ENCODE data around the gene MLST8. TPM values are rescaled to one million over a fixed set of nuclear protein-coding genes. Genes with fewer than 3 reads are reported as not detected.
"Not testable (repeated sequence)": the region's sequence is repeated elsewhere in the genome, so short reads cannot be mapped to it uniquely, and the experiment has no call there.

MLST8 gene
- total RNA-seq, 1 donor from 2014 or later = 31.2 TPM

DNA sequence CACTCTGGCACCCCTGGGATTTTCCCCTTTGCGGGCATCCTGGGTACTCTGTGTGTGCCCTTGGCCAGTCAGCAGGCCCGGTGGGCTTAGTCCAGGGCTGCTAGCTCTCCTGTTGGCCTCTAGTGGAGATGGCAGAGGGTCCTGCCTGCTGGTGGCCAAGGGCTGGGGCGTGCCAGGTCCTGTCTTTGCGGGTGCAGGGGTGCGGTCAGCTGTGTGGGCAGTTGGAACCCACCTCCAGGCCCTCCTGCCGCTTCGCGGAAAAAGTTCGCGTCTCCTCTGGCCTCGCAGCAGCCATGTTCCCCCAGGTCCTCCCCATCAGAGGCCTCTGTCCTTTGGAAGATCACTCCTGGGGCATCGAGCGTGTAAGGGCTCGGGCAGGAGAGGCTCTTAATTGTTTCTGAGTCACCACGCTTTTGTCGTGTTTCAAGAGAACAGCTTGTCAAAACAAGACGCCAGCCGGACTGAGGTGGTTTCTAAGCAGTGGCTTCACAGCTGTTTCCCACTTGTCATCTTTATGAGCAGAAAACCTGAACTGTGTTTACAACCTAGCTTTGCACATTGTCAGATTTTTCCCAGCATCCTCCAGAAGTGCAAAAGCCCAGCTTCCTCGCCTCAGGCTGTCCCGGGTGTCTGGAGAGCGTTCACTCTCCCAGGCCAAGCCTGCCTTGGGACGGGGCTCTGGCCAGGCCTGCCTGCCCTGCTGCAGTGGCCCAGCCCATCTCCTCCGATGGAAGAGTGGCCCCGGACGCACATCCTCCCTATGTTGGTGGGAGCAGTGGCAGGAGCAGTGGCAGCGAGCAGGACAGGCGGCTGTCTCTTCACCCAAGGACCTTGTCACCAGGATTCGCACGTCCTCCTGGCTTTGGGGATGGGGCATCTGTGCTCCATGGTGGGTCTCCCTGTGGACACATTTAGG is 26.0 kb downstream of the MLST8 start:
- DNase-seq (ENCODE audit: low spot score) = no peak

DNA sequence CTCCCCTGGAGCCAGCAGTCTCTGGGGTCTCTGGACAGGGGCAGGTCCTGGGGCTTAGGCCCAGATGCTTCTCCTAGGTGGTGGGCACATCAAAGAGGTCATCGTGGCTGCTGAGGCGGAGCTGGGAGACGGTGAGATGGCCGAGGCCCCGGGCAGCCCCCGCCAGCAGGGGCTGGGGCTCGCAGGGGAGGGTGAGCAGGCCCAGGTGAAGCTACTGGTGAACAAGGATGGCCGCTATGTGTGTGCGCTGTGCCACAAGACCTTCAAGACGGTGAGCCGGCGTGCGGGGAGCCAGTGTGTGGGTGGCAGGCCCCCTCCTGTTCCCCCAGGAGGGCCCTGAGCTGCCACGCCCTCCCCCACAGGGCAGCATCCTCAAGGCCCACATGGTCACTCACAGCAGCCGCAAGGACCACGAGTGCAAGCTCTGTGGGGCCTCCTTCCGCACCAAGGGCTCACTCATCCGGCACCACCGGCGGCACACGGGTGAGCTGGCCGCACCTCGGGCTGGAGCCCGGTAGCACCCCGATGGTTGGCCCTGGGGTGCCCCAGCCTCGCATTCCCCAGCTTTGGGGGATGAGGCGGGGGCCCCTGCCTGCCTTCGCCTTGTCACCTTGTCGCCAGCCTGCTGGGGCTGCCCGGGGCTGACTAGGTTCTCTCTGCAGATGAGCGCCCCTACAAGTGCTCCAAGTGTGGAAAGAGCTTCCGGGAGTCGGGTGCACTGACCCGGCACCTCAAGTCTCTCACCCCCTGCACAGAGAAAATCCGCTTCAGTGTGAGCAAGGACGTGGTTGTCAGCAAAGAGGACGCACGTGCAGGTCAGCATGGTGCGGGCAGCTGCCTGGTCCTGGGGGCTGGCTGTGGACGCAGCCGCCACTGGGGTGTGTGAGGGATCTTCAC is 27.1 kb downstream of the MLST8 start:
- no peak for DNase-seq (ENCODE audit: low spot score)

DNA sequence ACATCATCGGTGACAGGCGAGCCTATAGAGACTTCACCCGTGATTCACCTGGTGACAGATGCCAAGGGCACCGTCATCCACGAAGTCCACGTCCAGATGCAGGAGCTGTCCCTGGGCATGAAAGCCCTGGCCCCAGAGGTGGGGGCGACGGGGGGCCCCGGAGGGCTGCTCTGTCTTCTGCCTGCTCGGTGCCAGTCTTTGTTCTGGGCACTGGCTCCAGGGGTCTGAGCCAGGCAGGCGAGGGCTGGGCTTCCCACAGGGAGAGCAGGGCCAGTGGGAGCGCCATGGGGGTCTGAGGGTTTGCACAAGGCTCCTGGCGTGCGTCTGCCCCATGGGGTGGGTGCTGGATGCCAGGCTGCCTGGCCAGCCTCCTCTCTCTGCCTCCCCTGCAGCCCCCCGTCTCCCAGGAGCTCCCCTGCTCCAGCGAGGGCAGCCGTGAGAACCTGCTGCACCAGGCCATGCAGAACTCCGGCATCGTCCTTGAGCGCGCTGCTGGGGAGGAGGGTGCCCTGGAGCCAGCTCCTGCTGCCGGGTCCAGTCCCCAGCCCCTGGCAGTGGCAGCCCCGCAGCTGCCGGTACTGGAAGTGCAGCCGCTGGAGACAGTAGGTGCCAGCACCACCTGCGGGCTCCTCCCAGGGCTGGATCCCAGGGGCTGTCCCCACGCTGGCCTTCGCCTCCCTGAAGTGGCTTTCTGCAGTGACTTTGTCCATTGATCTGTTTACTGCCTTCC is 28.0 kb downstream of the MLST8 start:
- DNase-seq (ENCODE audit: low spot score) = no peak

DNA sequence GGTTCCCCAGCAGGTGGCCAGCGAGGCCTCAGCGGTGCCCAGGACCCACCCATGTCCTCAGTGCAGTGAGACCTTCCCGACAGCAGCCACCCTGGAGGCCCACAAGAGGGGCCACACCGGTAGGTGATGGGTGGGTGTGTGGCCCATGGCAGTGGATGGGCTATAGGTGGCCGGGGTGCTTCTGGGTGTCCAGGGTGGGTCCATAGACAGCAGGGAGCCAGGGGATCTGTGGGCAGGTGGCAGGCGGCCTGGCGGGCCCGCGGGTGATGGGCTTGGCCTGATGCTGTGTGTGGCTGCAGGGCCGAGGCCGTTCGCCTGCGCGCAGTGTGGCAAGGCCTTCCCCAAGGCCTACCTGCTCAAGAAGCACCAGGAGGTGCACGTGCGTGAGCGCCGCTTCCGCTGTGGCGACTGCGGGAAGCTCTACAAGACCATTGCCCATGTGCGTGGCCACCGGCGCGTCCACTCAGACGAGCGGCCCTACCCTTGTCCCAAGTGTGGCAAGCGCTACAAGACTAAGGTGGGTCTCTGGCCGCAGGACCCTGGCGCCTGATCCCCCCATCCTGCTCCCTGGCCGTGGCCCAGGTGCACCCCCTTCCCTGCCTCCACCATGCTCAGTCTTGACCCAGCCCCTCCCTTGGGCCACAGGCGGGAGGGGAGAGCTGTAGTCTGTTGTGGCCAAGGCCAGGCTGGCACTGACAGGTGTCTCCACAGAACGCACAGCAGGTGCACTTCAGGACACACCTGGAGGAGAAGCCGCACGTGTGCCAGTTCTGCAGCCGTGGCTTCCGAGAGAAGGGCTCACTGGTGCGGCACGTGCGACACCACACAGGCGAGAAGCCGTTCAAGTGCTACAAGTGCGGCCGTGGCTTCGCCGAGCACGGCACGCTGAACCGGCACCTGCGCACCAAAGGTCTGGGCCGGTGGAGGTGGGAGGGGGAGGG is 28.9 kb downstream of the MLST8 start:
- DNase-seq (ENCODE audit: low spot score) = no peak

DNA sequence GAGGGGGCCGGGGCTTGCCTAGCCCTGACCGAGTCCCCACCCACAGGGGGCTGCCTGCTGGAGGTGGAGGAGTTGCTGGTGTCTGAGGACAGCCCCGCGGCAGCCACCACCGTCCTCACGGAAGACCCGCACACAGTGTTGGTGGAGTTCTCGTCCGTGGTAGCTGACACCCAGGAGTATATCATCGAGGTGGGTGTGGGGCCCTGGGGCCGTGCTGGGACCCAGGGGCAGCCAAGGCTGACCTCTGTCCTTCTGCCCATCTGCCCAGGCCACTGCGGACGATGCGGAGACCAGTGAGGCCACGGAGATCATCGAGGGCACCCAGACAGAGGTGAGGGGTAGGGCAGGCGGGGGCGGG is 29.5 kb downstream of the MLST8 start:
- DNase-seq (ENCODE audit: low spot score) = no peak

DNA sequence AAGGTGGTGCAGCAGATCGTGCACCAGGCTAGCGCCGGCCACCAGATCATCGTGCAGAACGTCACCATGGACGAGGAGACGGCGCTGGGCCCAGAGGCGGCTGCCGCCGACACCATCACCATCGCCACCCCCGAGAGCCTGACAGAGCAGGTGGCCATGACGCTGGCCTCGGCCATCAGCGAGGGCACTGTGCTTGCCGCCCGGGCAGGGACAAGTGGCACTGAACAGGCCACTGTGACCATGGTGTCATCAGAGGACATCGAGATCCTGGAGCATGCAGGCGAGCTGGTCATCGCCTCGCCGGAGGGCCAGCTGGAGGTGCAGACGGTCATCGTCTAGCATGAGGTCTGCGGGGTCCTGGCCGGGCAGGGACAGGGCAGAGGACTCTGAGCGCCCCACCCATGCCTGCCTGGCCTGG is 30.0 kb downstream of the MLST8 start:
- no peak for DNase-seq (ENCODE audit: low spot score)

DNA sequence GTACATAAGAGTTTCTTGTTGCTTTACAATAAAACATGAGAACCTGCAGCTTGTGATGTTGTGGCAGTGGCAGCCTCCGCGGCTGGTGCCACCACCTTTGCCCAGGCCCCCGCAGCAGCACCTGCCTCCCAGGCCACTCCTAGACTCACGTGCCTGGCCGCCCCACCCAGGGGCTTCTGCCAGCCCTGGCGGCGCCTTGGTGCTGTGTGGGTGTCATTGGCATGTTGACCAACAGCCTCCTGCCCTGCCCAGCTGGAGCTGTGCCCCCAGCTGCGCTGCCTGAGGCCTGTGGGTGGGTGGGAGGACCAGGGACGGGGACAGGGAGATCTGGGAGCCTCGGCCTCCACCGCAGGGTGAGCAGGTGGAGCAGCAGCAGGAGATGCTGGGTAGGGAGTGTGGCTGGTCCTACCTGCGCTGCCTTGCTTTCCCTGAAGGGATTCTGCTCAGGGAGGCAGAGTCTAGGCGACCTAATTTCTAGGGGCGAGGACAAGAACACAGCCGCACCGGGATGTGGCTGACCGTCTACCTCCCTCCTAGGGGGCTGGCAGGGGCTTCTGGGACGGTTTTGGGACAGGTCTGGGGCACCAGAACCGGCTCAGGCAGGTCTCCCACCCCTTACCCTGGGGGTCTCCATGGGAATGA is 30.6 kb downstream of the MLST8 start:
- no peak for DNase-seq (ENCODE audit: low spot score)

DNA sequence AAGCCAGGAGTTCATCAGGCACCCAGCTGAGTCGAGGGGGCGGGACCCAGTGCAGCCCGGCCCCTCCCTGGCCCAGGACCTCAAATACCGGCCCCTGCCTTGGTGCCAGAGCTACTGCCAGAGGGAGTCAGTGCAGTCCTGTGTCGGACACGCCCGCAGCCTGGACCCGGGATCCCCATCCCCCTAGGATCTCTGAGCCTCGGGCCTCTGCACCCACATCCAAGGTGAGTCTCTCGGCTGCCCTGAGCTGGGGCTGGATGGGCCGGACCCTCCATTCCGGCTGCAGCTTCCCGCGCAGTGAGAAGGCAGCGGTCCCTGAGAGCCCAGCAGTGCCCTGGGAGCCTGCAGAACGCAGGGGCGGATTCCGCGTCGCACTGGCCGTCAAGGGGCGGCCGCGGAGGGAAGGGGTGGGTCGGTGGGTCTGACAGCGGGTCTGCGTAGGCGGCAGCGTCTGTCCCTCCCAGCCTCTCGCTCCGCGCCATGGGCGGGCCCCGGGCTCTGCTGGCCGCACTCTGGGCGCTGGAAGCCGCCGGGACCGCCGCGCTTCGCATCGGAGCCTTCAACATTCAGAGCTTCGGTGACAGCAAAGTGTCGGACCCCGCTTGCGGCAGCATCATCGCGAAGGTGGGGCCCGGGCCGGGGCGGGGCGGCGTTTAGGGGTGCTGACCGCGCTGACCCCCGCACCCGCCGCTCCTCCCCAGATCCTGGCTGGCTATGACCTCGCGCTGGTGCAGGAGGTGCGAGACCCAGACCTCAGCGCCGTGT is 31.3 kb downstream of the MLST8 start, which contains the start of gene DNASE1L2:
Gene DNASE1L2, plus strand, starts transcription at position 108 of the 765 bp plus-strand sequence. Its CDS starts 373 bp downstream, at position 481.
- DNase-seq (ENCODE audit: low spot score) = no peak

DNA sequence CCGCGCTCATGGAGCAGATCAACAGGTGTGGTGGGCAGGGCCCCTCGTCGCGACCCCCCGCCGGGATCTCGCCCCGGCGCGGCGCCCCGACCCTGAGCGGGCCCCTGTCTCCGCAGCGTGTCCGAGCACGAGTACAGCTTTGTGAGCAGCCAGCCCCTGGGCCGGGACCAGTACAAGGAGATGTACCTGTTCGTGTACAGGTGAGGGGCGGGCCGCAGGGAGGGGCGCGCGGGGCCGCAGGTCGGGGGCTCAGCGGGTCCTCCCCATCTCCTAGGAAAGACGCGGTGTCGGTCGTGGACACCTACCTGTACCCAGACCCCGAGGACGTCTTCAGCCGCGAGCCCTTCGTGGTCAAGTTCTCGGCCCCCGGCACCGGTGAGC is 31.8 kb downstream of the MLST8 start:
- DNase-seq (ENCODE audit: low spot score) = no peak

DNA sequence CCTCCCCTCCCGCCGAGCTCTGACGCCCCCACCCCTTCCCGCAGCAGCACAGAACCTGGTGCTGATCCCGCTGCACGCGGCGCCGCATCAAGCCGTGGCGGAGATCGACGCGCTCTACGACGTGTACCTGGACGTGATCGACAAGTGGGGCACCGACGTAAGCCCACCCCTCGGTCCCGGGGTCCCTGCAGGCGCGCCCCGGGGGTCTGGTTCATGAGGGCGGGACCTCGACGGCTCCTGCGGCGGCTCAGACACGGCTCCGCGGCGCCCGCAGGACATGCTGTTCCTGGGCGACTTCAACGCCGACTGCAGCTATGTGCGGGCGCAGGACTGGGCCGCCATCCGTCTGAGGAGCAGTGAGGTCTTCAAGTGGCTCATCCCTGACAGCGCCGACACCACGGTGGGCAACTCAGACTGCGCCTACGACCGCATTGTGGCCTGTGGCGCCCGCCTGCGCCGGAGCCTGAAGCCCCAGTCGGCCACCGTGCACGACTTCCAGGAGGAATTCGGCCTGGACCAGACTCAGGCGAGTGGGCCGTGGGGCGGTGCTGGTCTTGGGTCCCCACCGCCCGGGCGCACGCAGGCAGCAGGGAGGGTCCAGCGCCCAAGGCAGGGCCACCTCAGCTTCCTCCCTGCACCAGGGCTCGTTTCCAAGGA is 32.4 kb downstream of the MLST8 start:
- no peak for DNase-seq (ENCODE audit: low spot score)

DNA sequence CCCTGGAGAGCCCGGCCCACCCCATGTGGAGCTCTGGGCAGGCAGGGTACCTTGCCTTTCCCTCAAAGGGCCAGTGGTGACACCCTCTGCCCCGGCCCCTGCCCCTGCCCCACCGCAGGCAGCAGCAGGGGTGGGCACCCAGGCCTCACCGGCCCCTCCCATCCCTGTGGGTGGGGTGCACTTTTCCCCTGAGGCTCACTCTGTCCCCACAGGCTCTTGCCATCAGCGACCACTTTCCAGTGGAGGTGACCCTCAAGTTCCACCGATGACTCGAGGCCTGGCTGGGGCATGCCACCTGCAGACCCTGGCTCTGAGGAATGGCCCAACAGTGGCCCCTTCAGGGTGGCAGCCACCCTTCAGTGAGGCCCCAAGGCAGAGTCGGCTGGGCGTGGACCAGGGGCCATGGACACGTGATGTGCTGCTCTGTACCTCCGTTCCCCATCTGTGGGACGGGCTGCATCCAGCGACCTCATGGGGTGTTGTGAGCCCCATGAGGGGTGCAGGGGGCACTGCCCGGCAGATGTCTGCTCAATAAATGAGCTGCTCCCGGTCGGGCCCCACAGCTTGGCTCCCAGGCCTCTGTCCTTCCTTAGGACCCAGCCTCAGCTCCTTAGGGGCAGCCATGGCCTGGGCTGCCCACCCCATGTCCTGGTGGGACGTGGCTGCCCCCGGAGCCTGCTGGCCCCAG is 33.0 kb downstream of the MLST8 start:
- DNase-seq (ENCODE audit: low spot score) = no peak

DNA sequence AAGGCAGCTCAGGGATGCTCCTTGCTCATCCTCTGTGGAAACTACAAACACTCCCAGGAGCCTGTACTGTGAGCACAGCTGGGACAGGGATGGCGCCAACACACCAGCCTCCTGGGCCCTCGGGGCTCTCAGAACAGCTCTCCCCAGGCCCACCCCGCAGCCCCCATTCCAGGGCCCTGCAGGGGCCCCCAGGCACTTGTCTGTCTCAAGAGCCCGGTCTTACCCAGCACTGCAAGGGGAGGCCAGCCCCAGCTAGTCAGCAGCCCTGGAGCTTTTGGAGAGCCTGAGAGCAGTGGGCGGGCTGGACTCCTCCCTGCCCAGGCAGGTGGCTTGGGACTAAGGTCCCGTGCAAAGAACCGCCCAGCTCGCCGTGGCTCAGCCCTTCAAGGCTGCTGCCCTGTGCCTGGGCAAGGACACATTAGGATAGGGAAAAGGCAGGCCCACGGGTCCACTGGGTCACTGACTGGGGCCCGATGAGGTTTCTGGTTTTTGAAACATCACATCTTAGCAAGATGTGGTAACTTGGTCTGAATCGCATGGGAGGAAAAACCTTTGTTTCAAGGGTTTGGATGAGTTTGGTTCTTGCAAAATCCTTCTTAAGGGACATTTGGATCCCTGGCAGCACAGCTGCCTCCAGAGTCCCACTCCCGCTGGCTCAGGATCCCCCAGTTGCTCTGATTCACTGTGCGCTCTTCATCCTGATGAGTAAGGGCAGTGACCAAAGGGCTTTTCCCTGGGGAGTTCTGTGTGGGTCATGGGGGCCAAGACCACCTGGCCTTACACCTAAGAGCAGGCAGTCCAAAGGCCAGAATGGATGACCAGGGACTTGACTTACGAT is 33.8 kb downstream of the MLST8 start:
- DNase-seq (ENCODE audit: low spot score) = no peak

DNA sequence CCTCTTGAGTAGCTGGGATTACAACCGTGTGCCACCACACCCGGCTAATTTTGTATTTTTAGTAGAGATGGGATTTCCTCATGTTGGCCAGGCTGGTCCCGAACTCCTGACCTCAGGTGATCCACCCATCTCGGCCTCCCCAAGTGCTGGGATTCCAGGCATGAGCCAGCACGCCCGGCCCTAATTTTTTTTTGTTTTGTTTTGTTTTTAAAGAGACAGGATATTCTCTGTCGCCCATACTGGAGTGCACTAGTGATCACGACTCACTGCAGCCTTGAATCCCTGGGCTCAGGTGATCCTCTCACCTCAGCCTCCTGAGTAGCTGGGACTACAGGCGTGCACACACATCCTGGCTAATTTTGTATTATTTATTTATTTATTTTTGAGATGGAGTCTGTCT is 35.1 kb downstream of the MLST8 start:
- not testable (repeated sequence) for DNase-seq (ENCODE audit: low spot score)

DNA sequence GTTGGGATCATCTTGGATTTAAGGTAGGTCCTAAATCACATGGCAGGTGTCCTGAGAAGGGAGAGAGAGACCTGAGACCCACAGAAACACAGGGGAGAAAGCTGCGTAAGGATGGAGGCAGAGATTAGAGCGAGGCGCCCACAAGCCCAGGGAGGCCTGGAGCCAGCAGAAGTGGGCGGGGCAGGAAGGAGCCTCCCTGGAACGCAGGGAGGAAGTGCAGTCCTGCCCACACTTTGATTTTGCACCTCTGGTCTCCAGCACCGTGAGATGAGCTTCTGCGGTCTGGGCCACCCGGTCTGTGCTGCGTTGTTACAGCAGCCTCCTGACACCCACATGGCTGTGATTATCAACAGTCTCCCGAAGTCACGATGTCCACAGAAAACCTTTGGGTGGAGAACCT is 37.3 kb downstream of the MLST8 start:
- DNase-seq (ENCODE audit: low spot score) = no peak

DNA sequence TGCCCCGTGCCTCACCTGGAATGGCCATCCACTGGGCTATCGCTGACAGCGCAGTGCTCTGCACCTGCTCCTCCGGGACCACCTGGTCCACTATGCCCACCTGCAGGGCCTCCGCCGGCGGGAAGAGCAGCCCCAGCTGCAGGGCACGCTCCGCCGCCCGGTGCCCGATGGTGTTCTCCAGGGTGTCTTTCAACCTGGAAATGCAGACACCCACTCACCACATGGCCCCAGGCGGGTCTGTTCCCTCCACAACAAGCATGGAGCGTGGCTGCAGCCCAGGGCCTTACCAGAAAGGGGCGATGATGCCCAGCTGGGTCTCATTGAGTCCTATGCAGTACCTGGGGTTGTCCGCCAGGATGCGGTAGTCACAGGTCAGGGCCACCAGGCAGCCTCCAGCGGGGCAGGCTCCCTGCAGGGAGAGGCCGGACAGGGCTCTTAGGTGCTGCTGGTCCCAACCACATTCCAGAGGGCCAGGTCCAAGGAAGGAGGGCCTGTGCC is 37.8 kb downstream of the MLST8 start:
- DNase-seq (ENCODE audit: low spot score) = no peak

DNA sequence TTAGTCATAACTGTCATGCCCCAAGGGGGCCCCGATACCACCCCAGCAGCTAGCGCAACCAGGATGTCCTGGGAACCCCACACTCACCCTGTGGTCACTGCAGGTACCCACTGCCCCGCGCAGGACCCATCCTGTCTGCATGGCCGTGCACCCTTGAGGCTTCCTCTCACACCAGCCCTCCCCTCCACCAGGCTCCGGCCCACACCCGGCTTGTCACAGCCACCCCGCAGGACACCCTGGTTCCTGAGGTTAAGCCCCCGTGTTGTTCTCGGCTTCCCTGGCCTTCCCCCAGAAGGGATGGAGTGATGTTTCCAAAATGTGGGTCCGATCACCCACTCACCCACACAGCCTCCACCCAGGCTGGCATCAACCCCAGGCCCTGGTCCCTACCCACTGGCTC is 38.5 kb downstream of the MLST8 start:
- DNase-seq (ENCODE audit: low spot score) = no peak

DNA sequence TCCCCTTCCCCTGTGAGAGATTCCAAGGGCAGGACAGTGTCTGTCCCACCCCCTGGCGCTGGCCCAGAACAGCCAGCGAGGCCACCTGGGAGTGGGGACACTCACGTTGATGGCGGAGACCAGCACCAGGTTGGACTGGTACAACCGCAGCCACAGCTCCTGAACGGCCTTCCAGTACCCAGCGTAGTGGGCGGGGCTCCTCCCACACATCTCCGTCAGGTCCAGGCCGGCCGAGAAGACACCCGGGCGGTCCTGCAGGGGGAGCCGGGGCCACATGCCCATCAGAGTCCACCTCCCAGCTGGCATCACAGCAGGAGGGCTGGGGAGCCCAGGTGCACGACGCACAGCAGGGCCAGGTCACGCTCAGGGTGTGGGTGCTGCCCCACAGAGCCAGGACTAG is 39.0 kb downstream of the MLST8 start:
- no peak for DNase-seq (ENCODE audit: low spot score)

All from mucosa of gallbladder (tissue), 1 donor.